ENCODE data around the gene ASB6.
"Not testable (repeated sequence)": the region's sequence is repeated elsewhere in the genome, so short reads cannot be mapped to it uniquely, and the experiment has no call there.

The ASB6 gene

DNA sequence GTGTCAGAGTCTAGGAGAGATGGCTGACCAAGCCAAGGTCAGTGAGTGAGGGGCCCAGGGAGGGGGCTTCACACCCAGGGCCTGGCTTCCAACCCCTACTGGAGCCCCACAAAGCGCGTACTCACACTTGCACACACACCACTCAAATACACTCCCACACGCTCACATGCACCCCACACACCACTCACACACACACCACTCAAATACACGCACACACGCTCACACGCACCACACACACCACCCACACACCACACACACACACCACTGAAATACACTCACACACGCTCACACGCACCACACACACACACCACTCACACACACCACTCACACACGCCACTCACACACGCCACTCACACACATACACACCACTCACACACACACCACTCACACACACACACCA is 5.7 kb upstream of the ASB6 start:
- no peak for DNase-seq (ENCODE audit: low read depth in 1 of 2, low spot score in 1 of 2)
- in situ Hi-C loops (cut with HindIII; ENCODE audit: low pct_unique_long_range_greater_than_20kb, low sequenced_read_pairs) = no loop called here
- TF ChIP-seq JUND (IDR thresholded peaks at IDR 0.05; ENCODE audit: low read depth) = no peak

DNA sequence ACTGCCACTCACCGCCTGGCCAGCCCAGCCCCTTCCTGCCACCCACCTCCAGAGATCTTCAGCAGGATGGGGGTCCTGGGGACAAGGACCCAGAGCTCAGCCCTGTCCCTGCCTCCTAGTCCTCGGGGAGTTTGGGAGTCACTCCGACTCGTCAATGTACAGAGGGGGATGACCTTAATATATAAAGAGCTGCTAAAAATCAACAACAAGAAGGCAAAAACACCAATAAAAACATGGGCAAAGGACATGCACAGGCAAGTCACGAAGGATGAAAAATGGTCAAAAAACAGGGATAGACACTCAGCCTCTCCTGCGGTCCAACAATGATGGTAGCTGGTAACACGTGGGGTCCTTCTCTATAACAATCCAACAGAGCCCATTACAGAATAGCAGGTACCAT is 4.7 kb upstream of the ASB6 start:
- no peak for TF ChIP-seq JUND (IDR thresholded peaks at IDR 0.05; ENCODE audit: low read depth)
- in situ Hi-C loops (cut with HindIII; ENCODE audit: low pct_unique_long_range_greater_than_20kb, low sequenced_read_pairs) = no loop called here
- no peak for DNase-seq (ENCODE audit: low read depth in 1 of 2, low spot score in 1 of 2)

DNA sequence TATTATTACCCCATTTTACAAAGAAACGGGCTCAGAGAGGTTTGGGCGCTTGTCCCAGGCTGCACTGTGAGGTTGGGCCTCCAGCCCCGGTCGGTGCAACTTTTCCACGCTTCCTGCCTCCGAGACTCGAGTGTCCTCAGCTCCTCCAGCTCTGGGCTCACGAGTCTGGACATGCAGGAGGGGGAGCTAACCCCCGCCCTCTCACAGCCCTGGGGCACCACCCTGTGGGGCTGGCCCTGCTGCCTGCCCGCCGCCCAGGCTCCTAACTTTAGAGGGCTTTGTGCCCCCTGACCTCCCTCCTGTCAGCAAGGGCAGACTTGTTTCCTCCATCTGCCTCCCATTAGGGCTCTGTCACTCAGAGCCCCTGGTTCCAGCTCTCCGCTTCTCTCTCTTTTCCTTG is 4.3 kb upstream of the ASB6 start:
- in situ Hi-C loops (cut with HindIII; ENCODE audit: low pct_unique_long_range_greater_than_20kb, low sequenced_read_pairs) = no loop called here
- DNase-seq (ENCODE audit: low read depth in 1 of 2, low spot score in 1 of 2) = no peak
- TF ChIP-seq JUND (IDR thresholded peaks at IDR 0.05; ENCODE audit: low read depth) = no peak

DNA sequence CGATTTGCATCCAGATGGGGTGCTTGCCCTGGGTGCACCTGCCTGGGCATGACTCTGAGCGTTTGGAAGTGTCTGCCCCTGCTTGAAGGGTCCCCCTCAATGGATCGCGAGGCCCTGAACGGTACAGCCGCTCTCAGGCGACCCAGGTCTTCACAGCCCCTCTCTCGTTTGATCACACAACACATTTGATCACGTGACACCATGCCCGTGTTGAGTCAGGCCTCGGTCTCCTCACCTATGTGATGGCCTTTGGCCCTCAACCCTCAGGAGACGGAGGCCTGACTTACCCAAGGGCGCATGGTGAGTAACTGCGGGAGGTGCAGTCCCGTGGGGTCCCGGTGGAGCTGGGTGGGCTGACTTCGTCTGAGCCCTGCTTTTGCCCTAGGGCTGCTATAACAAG is 3.0 kb upstream of the ASB6 start:
- in situ Hi-C loops (cut with HindIII; ENCODE audit: low pct_unique_long_range_greater_than_20kb, low sequenced_read_pairs) = no loop called here
- no peak for TF ChIP-seq JUND (IDR thresholded peaks at IDR 0.05; ENCODE audit: low read depth)
- DNase-seq (ENCODE audit: low read depth in 1 of 2, low spot score in 1 of 2) = no peak

DNA sequence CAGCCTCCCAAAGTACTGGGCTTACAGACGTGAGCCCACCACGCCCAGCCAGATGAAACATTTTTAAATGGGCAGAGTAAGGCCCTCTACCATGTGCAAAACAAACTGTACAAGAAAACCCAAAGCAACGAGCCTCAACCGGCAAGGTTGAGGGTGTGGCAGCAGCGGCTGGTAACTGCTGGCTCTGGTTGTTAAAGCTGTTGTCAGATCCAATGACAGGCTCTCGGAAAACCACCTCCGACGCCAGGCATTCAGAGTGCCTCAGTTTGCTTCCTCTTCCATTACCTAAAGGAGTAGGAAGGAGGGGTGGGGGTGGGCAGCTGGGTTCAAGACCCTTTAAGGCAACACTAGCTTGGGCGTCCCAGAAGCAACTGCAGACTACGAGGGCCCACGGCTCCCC is 2.4 kb upstream of the ASB6 start:
- no peak for TF ChIP-seq JUND (IDR thresholded peaks at IDR 0.05; ENCODE audit: low read depth)
- no peak for DNase-seq (ENCODE audit: low read depth in 1 of 2, low spot score in 1 of 2)
- in situ Hi-C loops (cut with HindIII; ENCODE audit: low pct_unique_long_range_greater_than_20kb, low sequenced_read_pairs) = no loop called here

DNA sequence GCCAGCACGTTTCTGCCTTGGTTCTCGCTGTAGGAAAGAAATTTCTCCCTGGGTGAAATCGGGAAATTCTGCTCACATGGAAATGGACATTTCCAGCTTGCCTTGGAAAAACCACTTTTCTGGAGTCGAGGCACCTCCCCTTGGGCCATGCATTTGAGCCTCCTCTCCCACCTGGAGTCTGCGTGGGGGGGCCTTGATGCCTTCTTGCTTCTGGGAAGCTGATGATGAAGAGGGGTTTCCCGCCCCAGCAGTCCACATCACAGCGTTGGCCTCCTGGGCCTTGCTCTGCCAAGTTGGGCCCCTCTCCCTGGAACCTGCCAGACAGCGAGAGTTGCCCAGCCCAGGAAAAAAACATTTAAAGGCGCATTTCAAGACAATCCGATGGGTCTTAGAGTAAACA is 1.8 kb upstream of the ASB6 start:
- in situ Hi-C loops (cut with HindIII; ENCODE audit: low pct_unique_long_range_greater_than_20kb, low sequenced_read_pairs) = no loop called here
- no peak for DNase-seq (ENCODE audit: low read depth in 1 of 2, low spot score in 1 of 2)
- TF ChIP-seq JUND (IDR thresholded peaks at IDR 0.05; ENCODE audit: low read depth) = no peak

DNA sequence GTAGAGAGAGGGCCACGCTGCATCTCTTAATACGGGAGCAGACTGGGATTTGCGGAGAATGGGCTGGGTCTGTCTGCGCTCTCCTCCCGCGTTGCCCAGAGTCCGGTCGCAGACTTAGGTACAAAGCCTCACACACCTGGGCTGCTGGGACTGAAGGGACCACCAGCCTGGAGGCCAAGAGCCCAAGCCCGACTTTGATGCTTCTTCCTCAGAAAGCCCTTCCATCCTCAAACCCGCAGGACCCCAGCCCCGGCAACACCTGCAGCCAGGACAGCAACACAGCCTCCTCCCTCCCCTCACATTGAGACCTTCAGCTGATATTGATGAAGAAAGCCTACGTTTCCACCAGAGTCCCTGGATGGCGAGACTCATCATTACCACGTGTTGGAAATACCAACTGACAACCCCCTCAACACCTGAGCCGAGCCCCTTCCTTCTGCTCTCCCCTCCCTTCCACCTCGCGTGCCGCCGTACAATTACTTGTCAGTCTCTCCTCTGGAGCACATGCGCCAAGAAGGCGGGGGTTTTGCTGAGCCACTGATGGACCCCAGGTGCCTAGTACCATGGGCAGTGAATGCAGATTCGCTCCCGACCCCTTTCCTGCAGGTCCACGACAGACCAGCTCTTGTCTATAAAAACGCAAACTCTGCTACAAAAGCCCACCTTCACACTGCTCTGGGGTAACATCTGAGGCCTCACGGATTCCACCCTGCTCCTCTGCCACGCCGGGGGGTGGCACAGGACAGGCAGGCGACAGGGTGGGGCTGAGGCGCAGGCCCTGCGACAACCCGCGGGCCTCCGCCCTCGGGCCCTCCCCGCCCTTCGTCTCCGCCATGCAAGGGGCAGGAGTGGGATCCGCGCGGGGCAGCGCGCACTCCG is 841 bp downstream of the ASB6 start:
- DNase-seq (ENCODE audit: low read depth in 1 of 2, low spot score in 1 of 2) = no peak
- no peak for TF ChIP-seq JUND (IDR thresholded peaks at IDR 0.05; ENCODE audit: low read depth)
- in situ Hi-C loops (cut with HindIII; ENCODE audit: low pct_unique_long_range_greater_than_20kb, low sequenced_read_pairs) = no loop called here

DNA sequence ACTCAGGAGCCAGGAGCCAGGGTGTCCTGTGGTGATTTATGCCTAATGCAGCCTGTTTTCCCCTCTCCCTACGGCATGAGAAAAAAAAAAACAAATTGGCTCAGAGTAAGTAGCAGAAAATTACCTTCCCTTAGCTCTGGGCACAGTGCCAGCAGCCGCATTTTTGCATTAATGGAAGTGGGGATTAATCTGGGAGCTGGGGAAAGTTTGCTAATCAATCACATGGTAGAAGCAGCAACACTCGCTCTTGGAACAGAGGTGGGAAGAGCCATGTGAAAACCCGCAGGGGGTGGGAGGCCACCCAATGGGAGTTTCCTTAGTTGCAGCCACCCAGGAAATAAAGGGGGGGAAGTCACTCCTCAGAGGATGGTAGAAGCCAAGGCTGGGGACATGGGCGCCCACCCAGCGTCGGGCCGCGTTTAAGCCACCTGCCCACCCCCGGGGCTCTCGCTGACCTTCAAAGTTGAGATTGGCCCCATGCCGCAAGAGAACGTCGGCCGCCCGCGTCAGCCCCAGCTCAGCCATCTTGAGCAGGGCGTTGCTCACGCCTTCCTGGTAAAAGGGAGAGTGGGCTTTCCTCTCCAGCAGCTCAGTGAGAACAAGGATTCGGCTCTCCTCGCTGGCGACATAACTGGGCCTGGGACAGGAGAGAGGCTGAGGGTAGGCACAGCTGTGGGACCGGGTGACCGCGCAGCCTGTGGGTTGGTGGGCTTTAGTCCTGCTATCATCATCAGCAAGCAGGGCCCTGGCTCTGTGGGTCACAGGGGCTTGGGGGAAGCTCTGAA is 1.7 kb downstream of the ASB6 start:
- TF ChIP-seq JUND (IDR thresholded peaks at IDR 0.05; ENCODE audit: low read depth) = no peak
- DNase-seq (ENCODE audit: low read depth in 1 of 2, low spot score in 1 of 2) = no peak
- in situ Hi-C loops (cut with HindIII; ENCODE audit: low pct_unique_long_range_greater_than_20kb, low sequenced_read_pairs) = no loop called here

DNA sequence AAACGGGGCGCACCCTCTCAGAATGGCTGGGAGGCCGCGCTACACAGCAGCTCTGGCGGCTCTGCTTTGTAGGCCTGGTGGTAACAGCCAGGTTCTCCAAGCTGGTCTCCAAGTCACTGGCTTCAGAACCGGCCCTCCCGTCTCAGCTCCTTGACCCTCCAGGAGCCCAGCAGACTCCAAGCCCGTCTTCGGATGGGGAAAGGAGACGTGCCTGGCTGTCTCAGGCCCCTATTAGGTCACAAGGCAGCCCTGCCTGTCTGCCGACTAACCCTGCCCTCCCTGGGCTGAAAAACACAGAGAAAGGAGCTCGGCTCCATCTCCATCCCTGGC is 2.2 kb downstream of the ASB6 start:
- no peak for TF ChIP-seq JUND (IDR thresholded peaks at IDR 0.05; ENCODE audit: low read depth)
- in situ Hi-C loops (cut with HindIII; ENCODE audit: low pct_unique_long_range_greater_than_20kb, low sequenced_read_pairs) = no loop called here
- DNase-seq (ENCODE audit: low read depth in 1 of 2, low spot score in 1 of 2) = no peak

DNA sequence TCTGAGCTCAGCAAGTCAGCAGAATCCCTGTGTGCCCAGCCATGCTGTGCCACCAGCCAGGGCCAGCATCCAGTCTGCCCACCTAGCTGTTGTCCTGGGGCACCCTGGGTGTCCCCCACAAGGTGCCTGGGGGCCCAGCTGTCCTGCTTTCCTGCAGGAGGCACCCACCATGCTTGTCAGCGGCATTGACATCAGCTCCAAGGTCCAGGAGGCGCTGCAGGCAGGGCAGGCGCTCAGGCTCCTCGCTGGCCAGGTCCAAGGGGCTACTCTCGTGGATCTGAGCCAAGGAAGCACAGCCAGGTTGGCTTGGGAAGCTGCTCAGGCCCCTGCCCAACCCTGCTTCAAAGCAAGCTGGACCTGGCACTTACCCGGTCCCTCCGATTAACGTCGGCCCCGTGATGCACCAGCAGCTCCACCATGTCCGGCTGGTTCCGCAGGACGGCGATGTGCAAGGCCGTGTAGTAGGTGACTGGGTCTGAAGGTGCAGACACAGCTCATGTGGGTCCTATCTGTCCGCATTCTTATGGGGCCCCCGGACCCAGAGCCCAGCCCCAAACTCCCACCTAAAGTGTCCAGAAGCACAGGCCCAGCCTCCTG is 2.8 kb downstream of the ASB6 start:
- in situ Hi-C loops (cut with HindIII; ENCODE audit: low pct_unique_long_range_greater_than_20kb, low sequenced_read_pairs) = no loop called here
- TF ChIP-seq JUND (IDR thresholded peaks at IDR 0.05; ENCODE audit: low read depth) = no peak
- no peak for DNase-seq (ENCODE audit: low read depth in 1 of 2, low spot score in 1 of 2)

DNA sequence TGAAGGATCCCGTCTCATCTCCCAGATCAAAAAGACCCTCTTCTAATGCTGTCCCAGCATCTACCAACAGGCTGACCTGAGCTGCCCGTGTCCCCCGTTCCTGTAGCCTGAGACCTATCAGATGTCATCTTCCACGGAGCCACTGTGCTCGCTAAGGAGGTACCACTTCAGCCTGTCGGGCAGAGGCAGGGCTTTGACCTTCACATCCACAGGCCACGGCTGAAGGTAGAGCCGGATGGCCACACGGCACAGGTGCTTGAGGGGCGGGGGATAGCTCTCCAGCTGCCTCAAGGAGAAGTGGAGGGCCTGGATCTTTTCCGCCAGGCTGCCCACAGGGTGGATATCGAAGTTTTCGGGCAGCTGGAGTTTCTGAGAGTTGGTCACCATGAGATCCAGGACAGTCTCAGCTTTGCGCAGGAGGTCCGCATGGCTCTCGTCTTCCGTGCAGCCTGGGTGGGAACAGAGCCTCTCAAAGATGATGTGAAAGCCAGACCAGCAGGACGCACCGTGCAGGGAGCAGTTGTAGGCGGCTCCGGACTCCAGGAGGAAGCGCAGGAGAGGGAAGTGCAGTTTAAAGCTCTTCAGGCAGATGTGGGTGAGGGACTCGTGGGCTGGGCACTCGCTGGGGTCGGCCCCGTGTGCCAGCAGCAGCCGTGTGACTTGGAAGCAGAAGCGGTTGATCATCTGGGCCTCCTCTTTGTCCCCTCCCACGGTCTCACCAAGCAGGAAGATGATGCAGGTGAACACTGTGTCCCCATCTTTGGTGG is 4.1 kb downstream of the ASB6 start:
- in situ Hi-C loops (cut with HindIII; ENCODE audit: low pct_unique_long_range_greater_than_20kb, low sequenced_read_pairs) = no loop called here
- TF ChIP-seq JUND (IDR thresholded peaks at IDR 0.05; ENCODE audit: low read depth) = no peak
- no peak for DNase-seq (ENCODE audit: low read depth in 1 of 2, low spot score in 1 of 2)

DNA sequence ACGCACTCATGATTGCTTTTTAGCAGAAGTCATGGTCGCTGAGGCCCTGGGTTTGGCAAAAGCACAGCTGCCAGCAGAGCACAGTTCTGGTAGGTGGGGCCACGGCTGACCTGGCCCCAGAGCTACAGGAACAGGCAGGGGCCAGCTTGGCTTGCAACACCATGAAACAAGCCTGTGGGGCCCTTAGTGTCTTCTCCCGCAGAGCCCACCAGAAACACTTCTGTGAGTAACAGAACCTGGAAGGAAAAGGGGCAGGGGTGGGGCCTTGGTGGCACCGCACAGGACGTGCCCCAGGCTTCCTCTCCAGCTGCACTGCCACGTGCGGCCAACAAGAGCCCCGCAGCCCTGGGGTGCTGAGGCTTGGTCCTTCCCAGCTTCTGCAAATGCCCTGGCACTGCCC is 4.8 kb downstream of the ASB6 start:
- DNase-seq (ENCODE audit: low read depth in 1 of 2, low spot score in 1 of 2) = no peak
- in situ Hi-C loops (cut with HindIII; ENCODE audit: low pct_unique_long_range_greater_than_20kb, low sequenced_read_pairs) = no loop called here
- no peak for TF ChIP-seq JUND (IDR thresholded peaks at IDR 0.05; ENCODE audit: low read depth)

DNA sequence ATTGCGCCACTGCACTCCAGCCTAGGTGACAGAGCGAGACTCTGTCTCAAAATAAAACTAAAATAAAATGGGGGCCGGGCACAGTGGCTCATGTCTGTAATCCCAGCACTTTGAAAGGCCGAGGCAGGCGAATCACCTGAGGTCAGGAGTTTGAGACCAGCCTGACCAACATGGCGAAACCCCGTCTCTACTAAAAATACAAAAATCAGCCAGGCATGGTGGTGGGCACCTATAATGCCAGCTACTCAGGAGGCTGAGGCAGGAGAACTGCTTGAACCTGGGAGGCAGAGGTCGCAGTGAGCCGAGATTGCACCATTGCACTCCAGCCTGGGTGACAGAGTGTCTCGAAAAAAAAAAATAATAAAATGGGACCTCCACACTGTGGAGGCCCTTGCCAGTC is 5.6 kb downstream of the ASB6 start:
- in situ Hi-C loops (cut with HindIII; ENCODE audit: low pct_unique_long_range_greater_than_20kb, low sequenced_read_pairs); DNase-seq (ENCODE audit: low read depth in 1 of 2, low spot score in 1 of 2): not testable (repeated sequence)
